CD4-positive, alpha-beta T cell (primary cell): ENCODE measurements around the gene COL4A2. TPM values are rescaled to one million over a fixed set of nuclear protein-coding genes. Genes with fewer than 3 reads are reported as not detected.
"Not testable (repeated sequence)": the region's sequence is repeated elsewhere in the genome, so short reads cannot be mapped to it uniquely, and the experiment has no call there.

Experiments
- ATAC-seq: fragments of 200-7000 bp; cut with Tn5 transposase; one replicate; pipeline ENCODE4 v1.10.0; 2022; ENCODE audit warnings: mild to moderate bottlenecking; ENCODE audit not compliant: poor library complexity
- CTCF ChIA-PET: fragments of 350-600 bp; sonication (Branson Sonifier 250); formaldehyde crosslinking; loops from one replicate; lab custom pipeline; 2021; ENCODE audit warnings: antibody characterized with exemption, inconsistent platforms; lab: Charles Lee
- POLR2A ChIA-PET: fragments of 350-600 bp; sonication (Branson Sonifier 250); formaldehyde crosslinking; loops from one replicate; lab custom pipeline; 2021; ENCODE audit warnings: antibody characterized with exemption, inconsistent platforms; lab: Charles Lee
- DNase-seq, 14 experiments: peaks; one replicate each; pipeline ENCODE4 v3.0.0-alpha.2; 2013 to 2020; ENCODE audit warnings: mixed read lengths in 2 of 14
- H3K27ac ChIP-seq, 2 donors: one replicate each; pipeline versions ENCODE4 v1.5.1 to v1.7.0; 2013; ENCODE audit warnings: low read length in 2 of 2, low read depth in 1 of 2, mild to moderate bottlenecking in 1 of 2
- H3K27me3 ChIP-seq, 2 experiments: 1 replicate in 1 of 2; 2 replicates in 1 of 2; pipeline versions ENCODE4 v1.6.1 to v1.7.0; 2013; ENCODE audit warnings: low read length in 2 of 2, control low read depth in 1 of 2, mild to moderate bottlenecking in 1 of 2, moderate library complexity in 1 of 2; ENCODE audit not compliant: insufficient read depth in 2 of 2, control insufficient read depth in 1 of 2
- H3K36me3 ChIP-seq: one replicate; pipeline ENCODE4 v1.6.1; 2013; ENCODE audit warnings: low read length, control low read depth; ENCODE audit not compliant: insufficient read depth
- H3K4me1 ChIP-seq: one replicate; pipeline ENCODE4 v1.6.1; 2013; ENCODE audit warnings: low read length, control low read depth; ENCODE audit not compliant: insufficient read depth
- H3K4me3 ChIP-seq: one replicate; pipeline ENCODE4 v1.5.1; 2013; ENCODE audit warnings: mild to moderate bottlenecking, low read length, moderate library complexity
- H3K9me3 ChIP-seq, 2 experiments: 1 replicate in 1 of 2; 2 replicates in 1 of 2; pipeline versions ENCODE4 v1.6.1 to v1.7.0; 2013; ENCODE audit warnings: low read length in 2 of 2, mild to moderate bottlenecking in 2 of 2, control low read depth in 1 of 2, moderate library complexity in 1 of 2; ENCODE audit not compliant: control insufficient read depth in 1 of 2, insufficient read depth in 1 of 2
- H3K27ac Mint-ChIP-seq: one replicate; pipeline ENCODE4 v1.8.0; 2020; ENCODE audit warnings: mixed read lengths
- H3K27me3 Mint-ChIP-seq: one replicate; pipeline ENCODE4 v1.8.0; 2021; ENCODE audit warnings: mixed read lengths
- H3K36me3 Mint-ChIP-seq: one replicate; pipeline ENCODE4 v1.8.0; 2021; ENCODE audit warnings: low read depth, mixed read lengths
- H3K4me1 Mint-ChIP-seq: one replicate; pipeline ENCODE4 v1.8.0; 2021; ENCODE audit warnings: low read depth, mixed read lengths
- H3K4me3 Mint-ChIP-seq: one replicate; pipeline ENCODE4 v1.8.0; 2020; ENCODE audit warnings: mild to moderate bottlenecking, mixed read lengths
- H3K9me3 Mint-ChIP-seq: one replicate; pipeline ENCODE4 v1.8.0; 2020; ENCODE audit warnings: mixed read lengths
- intact Hi-C, 2 experiments: fragments of 100-400 bp; cut with DNase I in 1 of 2; cut with micrococcal nuclease in 1 of 2; formaldehyde crosslinking; loops; one replicate each; pipeline versions ENCODE4 v1.15.1 to v1.9.0; 2023 to 2025; cut with DNase I, micrococcal nuclease
- total RNA-seq, 174 experiments: library from RNA in 2 of 174; stranded (reverse) in 2 of 174; gene quantifications; one replicate each; pipeline ENCODE4 v1.2.3 and lab custom pipeline; 2021 to 2026
- TF ChIP-seq, protein P1 (sequence below): fragments of 200-600 bp; IDR thresholded peaks from one replicate; pipeline ENCODE4 v1.8.0; 2022; ENCODE audit warnings: antibody characterized with exemption, mild to moderate bottlenecking

Gene COL4A2
- total RNA-seq, 2 experiments from 2014 or later: not detected

DNA sequence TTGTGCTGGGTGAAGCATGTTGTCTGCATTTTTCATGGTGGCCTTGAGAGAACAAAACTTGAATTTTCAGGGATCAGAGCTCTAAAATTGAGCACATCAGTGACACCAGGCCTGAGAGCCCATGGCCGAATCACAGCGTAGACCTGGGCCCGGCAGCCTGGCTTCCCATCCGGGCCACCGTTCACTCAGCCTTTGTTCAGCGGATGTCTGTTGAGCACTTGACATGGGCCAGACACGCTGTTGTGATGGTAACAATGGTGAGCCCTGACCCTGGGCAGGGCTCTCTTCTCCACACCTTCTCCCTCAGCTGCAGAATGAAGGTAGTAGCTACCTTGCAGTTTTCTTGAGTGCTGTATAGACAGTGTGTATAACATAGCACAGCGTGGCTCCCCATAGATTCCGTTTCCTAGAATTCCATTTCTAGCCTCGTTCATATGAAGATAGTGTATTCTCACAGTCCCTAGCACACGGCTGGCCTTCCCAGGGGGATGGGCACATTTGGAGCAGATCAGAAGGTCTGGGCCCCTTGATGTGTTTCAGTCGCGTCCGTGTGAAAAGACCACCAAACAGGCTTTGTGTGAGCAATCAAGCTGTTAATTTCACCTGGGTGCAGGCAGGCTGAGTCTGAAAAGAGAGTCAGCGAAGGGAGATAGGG lies 179.1 kb downstream of the COL4A2 start:
- Histone ChIP-seq H3K4me3 (no peak overlapping the region), H3K36me3 (no peaks in the 10 kb centered on the region), H3K4me1 (no peaks in the 10 kb centered on the region), H3K9me3 (peaks cover 0 to 3% of the 10 kb centered on the region in 2 experiments), H3K27ac (no peak overlapping the region), H3K27me3 (no peaks in the 10 kb centered on the region)
- Mint-ChIP-seq H3K36me3 (no peaks in the 10 kb centered on the region), H3K27ac (no peak overlapping the region), H3K4me1 (no peaks in the 10 kb centered on the region), H3K9me3 (no peaks in the 10 kb centered on the region), H3K4me3 (no peak overlapping the region), H3K27me3 (no peaks in the 10 kb centered on the region)
- intact Hi-C loops: no loop called here
- POLR2A ChIA-PET: no interaction called here
- TF ChIP-seq, protein P1, sequence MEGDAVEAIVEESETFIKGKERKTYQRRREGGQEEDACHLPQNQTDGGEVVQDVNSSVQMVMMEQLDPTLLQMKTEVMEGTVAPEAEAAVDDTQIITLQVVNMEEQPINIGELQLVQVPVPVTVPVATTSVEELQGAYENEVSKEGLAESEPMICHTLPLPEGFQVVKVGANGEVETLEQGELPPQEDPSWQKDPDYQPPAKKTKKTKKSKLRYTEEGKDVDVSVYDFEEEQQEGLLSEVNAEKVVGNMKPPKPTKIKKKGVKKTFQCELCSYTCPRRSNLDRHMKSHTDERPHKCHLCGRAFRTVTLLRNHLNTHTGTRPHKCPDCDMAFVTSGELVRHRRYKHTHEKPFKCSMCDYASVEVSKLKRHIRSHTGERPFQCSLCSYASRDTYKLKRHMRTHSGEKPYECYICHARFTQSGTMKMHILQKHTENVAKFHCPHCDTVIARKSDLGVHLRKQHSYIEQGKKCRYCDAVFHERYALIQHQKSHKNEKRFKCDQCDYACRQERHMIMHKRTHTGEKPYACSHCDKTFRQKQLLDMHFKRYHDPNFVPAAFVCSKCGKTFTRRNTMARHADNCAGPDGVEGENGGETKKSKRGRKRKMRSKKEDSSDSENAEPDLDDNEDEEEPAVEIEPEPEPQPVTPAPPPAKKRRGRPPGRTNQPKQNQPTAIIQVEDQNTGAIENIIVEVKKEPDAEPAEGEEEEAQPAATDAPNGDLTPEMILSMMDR: no peak
- ATAC-seq: no peak
- CTCF ChIA-PET: no interaction called here
- DNase-seq: no peak

DNA sequence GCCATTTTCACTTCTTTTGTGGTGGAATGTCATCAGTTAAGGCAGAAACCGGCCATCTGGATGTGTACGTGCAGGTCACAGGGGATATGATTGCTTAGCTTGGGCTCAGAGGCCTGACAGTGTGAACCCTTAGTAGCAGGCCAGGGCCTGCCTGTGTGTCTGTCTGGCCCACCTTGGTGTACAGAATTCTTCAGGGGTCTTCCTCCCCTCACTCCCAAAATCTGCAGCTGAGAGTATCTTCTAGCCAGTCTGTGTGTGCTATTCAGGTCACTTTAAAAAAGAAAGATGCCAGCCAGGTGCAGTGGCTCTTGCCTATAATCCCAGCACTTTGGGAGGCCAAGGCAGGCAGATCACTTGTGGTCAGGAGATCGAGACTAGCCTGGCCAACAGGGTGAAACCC lies 179.8 kb downstream of the COL4A2 start:
- H3K27me3 Mint-ChIP-seq, H3K27ac Mint-ChIP-seq, H3K4me1 ChIP-seq, intact Hi-C loops, H3K4me1 Mint-ChIP-seq, H3K9me3 ChIP-seq, H3K27ac ChIP-seq, H3K4me3 ChIP-seq, CTCF ChIA-PET, POLR2A ChIA-PET, H3K36me3 Mint-ChIP-seq, H3K9me3 Mint-ChIP-seq, H3K36me3 ChIP-seq, H3K4me3 Mint-ChIP-seq, H3K27me3 ChIP-seq, DNase-seq, ATAC-seq: not testable (repeated sequence)

DNA sequence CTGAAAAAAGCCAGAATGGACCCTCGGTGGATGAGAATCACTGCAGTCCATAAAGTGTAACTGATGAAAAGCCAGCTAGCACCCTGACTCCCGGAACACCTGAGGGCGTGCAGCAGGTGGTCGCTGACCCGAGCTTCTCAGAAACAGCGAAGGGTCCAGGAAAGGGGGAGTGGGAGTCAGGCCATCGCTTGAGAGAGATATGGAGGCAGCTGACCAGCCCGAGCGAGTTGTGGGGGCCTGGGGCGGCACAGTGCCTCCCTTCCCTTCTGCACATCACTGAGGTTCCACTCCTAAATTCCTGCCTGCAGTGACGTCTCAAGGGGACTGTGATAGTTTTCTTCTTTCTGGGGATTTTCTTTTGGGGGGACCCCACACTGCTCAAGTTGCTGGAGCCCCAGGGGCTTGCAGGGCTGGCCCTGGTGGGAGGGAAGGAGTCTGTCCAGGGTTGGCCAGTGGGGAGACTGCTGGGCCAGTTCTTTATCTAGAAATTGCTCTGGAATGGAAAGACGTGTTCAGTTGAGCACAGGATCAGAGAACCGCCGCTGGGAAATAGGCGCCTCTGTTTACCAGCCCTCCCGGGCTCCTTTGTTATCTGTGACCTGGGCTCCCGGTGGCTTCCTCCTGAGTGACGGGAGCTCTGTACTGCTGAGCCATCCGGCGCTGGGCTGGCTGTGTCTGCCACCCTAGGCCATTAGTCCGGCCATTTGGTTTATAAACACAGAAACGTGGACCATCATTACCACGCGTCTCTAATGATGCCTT lies 183.1 kb downstream of the COL4A2 start:
- CTCF ChIA-PET: no interaction called here
- Mint-ChIP-seq H3K4me1 (no peaks in the 10 kb centered on the region), H3K36me3 (no peaks in the 10 kb centered on the region), H3K27ac (no peak overlapping the region), H3K27me3 (no peaks in the 10 kb centered on the region), H3K9me3 (no peaks in the 10 kb centered on the region), H3K4me3 (no peak overlapping the region)
- intact Hi-C loops: no loop called here
- DNase-seq (no peak), ATAC-seq (no peak)
- H3K4me1 ChIP-seq: no peaks in the 10 kb centered on the region
- peaks cover 0 to 5% of the 10 kb centered on the region in 2 experiments for H3K9me3 ChIP-seq
- H3K36me3 ChIP-seq: no peaks in the 10 kb centered on the region
- H3K27me3 ChIP-seq: no peaks in the 10 kb centered on the region
- POLR2A ChIA-PET: no interaction called here
- no peak overlapping the region for H3K27ac ChIP-seq
- no peak overlapping the region for H3K4me3 ChIP-seq
- TF ChIP-seq, protein P1: no peak
